G401 (cell line): Measurements from ENCODE around the gene WSCD2. TPM values are rescaled to one million over a fixed set of nuclear protein-coding genes. Genes with fewer than 3 reads are reported as not detected.

Experiments used
- DNase-seq: peaks from one replicate; pipeline ENCODE4 v3.0.0-alpha.2; 2015; ENCODE audit warnings: low spot score
- in situ Hi-C: cut with HindIII; loops from 2 replicates; pipeline ENCODE4 v1.10.0; 2016; ENCODE audit warnings: low sequenced_read_pairs, mixed read lengths
- total RNA-seq: library from RNA; depleted of rRNA; stranded (reverse); fragments of >200 nt; shearing (Covaris generic); gene quantifications from 2 replicates; pipeline ENCODE4 v1.2.3, GENCODE V29; 2014

WSCD2 gene
- total RNA-seq, 1 experiment from 2014 or later: 0.31 TPM

DNA sequence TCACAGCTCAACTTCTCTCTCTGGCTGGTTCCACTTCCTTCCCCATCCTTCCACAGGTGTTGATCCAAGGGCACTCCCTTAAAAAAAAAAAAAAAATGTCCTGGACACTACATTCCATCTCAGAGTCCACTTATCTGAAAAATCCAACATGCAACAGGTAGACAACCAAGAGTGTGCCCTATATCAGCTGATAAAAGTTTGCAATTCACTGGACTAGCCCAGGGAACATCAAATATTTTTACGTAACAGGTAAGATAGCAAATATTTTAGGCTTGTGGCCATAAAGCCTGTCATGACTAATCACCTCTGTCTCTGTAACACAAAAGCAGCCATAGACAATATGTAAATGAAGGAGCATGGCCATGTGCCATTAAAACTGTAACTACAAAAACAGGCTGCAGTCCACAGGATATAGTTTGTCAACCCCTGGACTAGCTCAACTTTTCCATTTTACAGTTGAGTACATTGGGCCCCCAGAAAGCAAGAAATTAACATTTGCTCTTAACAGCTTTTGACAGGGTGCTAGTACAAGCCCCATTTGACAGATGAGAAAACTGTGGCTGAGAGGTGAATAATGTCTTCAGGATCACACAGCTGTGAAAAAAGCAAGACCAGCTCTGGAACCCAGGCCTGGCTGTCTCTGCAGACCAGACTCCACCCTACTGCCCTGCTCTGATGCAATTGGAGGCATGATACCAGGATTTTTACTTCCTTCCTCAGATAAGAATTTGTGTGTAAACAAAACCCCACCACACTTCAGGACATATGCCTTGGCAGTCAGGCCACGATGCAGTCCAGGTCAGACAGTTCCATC, 141.2 kb downstream of the WSCD2 start:
- in situ Hi-C loops: no loop called here
- DNase-seq: no peak

DNA sequence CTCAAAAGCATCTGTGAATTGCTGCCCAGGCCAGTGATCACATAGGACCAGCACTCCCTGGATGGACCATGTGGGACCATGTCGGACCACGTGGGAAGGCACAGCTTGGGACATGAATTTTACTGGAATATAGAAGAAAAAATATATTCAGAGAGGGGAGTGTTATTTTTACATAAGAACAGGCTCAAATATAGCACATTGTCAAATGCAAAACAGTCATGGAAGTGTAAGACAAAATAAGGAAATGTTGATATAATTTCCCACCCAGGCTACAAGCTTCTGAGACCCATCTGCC, 141.7 kb downstream of the WSCD2 start:
- no peak for DNase-seq
- in situ Hi-C loops: no loop called here

DNA sequence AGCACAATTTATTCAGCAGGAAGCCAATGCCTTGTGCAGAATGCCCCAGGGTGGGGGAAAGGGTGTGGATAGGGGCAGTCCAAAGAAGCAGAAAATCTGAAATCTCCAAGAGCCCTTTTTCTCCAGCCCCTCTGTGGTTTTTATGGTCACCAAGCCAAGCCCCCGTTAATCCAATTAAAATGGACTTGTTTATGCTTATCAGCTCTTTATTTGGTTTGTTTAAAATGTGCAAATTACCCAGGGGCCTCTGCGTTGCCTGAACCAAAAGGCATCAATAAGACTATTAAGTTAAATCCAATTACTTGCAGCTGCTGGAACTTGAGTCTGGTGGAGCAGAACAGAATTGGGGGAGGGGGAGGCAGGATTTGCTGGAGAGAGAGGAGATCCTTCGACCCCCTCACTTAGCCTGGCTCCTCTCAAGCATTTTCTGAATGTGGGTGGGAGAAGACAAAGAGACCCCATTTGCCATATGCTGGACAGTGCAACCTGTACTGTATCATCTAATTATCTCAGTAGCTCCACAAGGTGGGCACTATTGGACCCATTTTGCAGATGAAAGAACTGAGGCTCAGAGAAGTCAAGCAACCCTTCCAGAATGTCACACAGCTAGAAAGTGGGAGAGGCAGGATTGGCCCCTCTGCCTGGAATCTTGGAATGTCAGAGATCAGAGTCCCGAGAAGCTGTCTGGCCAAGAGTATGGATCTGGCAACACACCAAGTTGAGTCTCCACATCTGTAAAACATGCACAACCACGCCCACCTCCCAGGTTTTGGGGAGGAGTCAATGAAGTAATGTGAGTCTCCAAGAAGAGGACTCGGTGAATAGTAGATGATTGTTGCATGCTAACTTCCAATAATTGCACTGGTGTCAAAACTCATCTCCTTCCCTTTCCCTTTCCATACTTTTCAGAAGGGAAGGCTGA, 143.1 kb downstream of the WSCD2 start:
- in situ Hi-C loops: no loop called here

DNA sequence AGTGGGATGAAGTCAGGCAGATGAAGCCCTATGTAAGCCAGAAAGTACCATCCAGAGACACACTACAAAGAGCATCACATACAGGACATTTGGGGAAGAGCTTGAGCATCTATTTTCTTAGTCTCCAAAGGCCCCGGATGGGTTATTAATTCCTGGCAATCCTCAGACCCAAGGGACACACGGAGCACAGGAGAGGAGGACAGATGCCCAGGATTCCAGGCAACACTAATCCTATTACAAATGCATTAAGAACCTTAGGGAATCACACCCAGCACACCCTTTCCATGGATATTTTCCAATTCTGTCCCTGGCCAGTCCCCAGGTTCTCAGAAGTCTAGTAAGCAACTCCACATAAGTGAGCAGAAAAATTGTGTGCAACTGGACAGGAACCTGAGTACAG, 144.1 kb downstream of the WSCD2 start:
- no peak for DNase-seq
- in situ Hi-C loops: no loop called here

More for the DNA sequence above, 143.1 kb downstream of the WSCD2 start:
- DNase-seq: no peak

DNA sequence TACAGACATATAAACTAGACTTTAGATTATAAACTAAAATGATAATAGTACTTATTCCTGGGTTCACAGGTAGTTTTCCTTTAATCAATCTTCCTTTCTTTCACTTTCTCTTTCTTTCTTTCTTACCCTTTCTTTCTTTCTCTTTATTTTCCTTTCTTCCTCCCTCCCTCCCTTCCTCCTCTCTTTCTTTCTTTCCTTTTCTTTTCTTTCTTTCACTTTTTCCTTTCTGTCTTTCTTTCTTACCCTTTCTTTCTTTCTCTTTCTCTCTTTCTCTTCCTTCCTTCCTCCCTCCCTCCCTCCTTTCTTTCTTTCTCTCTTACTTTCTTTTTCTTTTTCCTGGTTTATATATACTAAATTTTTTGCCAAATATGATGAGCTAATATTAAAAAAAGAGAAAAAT, 148.5 kb downstream of the WSCD2 start:
- no peak for DNase-seq
- in situ Hi-C loops: no loop called here

DNA sequence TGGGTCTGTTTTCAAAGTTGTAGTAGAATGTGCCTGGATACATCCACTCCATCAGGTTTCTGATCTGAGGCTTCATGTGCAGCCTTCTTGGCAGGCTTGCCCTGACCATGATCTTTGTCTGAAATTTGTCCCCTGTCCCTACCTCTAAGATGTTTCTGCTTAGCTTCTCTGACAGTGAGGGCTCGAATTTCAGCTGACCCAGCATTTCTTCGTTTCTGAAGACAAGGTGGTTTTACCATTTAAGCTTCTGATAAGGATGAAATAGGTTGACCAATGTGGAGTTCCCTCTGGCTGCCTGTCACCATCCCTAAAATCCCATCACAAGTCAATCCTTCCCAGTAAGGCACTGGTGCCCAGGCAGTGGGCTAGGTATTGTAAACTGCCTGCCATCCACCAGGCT, 153.1 kb downstream of the WSCD2 start:
- DNase-seq: no peak
- in situ Hi-C loops: no loop called here

DNA sequence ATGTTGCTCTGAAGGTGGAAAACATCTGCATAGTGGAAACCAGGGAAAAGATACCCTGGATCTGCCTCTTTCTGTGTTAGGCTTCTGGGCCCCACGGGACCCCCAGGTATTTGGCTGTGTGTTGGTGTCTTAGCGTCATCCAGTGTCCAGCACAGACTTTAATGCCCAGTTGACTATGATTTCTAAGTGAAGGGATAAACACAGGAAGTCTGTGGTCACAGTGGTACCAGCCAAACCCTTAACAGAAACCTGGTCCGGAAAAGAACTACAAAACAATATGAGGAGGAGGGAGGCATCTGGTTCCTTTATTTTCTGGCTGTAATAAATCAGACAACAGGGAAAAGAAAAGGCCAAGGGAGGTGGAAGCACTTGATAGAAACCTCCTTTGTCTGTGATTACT, 153.6 kb downstream of the WSCD2 start:
- in situ Hi-C loops: no loop called here
- DNase-seq: no peak

DNA sequence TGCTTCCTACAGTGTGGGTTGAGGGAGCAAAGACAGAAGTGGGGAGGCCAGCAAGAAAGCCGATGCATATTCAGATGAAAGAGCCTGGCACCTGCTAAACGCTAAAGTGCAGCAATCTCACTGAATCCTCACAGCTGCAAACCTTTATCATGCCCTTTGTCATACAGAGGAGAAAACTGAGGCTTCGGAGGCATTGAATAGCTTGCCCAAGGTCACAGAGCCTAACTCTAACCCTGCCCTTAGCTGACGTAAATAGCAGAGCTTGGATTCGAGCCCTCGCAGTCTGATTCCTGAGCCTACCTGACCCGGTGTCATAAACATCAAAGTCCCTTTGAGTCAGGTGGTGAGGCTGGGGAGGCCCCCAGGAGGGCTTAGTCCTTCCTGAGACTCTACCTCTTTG, 155.1 kb downstream of the WSCD2 start:
- DNase-seq: no peak
- in situ Hi-C loops: no loop called here

DNA sequence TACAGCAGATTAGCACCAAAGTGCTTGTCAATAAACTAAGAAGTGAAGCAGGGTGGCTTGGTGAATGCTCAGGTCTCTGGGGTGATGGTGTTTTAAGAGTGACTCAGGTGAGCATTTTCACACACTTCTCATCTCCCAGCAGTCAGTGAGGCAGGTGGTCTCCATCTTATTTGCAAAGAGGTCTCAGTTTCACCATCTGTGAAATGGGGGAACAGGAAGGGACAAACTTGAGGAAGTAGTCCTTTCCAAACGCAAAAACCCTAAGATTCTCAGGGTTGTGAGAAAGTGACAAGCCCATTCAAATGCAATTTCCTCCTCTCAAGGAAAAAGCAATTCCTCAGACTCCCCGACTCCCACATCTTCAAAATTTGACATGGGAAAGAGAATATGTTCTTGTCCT, 155.9 kb downstream of the WSCD2 start:
- no peak for DNase-seq
- in situ Hi-C loops: no loop called here

DNA sequence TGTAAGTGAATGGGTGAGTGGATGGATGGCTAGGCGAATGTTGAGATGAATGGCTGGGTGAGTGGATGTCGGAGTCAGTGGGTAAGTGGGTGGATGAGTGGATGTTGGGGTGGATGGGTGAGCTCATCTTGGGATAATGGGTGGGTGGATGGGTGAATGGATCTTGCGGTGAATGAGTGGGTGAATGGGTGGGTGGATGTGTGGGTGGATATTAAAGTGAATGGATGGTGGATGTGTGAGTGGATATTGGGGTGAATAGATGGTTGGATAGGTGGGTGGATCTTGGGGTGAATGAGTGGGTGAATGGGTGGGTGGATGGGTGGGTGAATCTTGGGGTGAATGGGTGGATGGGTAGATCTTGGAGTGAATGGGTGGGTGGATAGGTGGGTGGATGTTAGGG, 158.1 kb downstream of the WSCD2 start:
- no peak for DNase-seq
- in situ Hi-C loops: no loop called here

DNA sequence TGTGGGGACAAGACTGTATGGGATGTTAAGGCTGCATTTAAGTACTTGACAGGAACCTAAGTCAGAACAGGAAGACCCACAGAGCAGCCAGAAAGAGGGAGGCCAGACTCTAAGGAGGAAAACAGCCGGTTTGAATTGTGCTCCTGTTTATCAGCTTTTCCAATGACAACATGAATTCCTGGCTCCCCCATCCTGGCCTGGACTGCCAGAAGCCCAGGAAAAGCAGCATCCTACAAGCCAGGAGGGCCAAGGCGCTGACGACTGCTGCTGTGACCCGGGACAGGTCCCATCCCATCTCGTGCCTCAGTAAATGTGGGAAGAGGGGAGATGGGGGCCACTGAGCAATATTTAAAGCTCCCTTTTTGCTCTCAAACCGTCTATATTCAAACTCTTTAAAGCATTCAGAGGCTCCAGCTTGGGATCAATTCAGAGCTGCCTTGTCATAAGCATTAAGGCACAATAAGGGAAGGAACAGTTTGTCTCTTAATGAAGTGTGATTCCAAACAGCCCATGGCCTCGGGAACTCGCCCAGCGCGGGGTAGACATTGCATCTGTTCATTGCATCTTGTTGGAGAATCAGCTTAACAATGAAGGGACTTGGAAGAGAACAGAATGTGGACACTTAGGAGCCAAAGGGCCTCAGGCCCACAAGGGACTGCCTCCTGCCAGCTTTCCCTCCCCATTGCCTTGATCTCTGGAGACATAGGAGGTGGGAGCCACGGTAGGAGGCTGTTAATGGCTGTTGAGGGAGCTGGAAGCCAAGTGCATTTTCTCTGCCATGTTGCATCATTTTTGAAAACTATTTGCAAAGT, 160.5 kb downstream of the WSCD2 start:
- in situ Hi-C loops: no loop called here
- DNase-seq: peak; percentile 82

DNA sequence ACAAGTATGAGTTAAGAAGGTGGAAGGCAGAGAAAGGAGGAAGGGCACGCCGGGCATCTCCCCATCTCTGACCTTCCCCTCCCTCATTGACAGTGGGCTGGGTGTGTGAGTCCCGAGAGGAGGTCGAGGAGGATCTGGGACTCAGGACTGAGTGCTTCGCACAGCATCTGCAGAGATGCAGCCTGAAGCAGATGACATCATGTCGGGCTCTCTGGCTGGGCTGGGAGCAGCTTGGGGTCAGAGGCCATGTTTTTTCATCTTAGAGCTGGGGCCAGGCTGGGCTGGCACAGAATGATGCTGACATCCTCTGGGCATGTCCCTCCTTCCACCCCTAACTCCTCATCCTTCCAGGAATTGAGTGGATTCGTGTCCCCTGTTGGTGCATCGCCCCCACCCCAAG, 166.6 kb downstream of the WSCD2 start:
- in situ Hi-C loops: no loop called here
- no peak for DNase-seq

DNA sequence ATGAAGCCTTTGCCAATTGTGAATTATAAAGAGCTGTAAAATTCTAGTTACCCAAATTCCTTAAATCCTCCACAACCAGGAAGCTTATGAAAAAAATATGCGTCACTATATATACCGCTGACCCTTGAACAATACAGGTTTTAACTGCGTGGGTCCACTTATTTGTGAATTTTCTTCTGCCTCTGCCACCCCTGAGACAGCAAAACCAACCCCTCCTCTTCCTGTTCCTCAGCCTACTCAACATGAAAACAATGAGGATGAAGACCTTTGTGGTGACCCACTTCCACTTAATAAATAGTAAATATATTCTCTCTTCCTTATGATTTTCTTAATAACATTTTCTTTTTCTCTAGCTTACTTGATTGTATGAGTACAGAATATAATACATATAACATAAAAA, 167.9 kb downstream of the WSCD2 start:
- in situ Hi-C loops: no loop called here
- no peak for DNase-seq

DNA sequence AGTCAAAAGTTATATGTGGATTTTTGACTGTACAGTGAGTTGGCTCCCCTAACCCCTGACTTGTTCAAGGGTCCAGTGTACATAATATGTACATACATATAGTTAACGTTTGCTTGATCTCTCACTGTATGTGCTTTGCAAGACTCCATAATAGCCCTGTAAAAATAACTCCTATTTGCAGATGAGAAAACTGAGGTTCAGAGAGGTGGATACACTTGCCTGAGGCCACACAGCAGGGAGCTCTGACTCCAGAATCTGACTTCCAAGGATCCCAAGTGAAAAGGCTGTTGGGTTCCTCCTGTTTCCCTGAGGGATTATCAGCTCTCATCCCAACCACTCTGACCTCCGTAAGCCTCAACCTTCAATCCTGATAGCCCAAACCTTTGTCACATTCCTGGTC, 168.3 kb downstream of the WSCD2 start:
- in situ Hi-C loops: no loop called here
- DNase-seq: no peak

DNA sequence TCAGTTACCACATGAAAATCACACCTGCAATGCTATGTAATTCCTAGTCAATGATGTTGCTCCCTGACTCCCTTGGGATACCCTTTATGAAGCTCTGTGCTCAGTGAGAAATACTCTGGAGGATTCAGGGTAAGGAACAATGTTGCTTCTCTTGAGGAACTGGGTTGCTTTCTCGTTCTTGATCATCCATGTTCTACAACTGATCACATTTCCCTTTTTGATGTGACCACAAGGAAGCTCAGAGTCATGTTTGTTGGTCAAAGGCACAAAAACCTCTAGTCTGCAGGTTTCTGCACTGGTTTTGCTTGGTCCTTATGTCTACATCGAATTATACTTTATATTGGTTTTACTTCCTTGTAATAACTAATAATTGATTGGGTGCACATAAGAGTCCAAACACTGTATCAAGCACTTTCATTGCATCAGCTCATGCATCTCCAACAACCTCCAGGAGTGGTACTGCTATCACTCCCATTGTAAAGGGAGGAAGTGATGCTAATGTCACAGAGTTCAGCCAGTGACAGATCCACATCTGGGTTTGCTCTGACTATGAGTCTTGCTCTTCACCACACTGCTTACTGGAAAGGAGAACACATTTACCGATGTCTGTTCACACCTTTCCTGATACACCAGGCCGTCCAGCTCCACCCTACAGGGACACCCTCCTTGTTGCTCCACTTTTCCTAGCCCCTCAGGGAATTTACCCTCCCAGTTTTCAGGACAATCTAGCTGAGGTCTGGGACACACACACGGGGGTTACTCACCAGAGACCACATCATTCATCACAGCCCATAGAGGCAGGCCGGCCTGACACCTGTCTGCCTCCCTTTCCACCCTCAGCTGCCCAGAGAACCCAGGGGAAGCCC, 169.0 kb downstream of the WSCD2 start:
- in situ Hi-C loops: no loop called here
- DNase-seq: no peak

DNA sequence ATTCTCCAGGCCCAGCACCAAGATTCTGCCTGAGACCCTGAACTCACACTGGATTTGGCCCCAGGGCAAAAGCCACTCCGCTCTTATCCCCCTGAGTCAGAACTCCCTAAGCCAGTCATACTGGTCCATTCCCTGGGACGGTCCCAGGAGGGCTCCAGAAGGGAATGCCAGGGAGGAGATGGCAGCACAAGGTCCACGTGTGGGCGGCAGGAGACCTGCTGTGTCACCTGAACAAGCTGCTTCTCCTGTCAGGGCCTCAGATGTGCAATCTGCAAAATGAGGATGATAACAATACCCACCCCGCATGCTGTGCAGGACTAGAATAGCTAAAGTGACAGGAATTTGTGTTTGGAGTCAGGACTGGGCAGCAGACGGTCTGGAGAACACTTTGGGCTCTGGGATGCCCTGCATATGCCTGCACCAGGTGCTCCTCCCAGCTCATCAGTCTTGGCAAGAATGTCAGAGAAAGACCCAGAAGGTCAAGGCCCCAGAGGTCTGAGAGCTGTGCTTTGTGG, 169.7 kb downstream of the WSCD2 start:
- in situ Hi-C loops: no loop called here
- peak; percentile 79 for DNase-seq

DNA sequence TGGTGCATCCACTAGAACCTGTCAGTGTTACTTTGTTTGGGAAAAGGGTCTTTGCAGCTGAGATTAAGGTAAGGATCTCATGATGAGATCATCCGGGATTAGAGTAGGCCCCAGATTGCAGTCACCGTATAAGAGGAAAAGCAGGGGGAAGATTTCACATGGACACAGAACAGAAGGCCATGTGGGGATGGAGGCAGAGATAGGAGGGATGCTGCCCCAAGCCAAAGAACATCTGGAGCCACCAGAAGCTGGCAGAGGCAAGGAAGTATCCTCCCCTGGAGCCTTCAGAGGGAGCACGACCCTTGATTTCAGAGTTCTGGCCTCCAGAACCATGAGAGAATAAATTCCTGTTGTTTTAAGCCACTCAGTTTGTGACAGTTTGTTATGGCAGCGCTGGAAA, 170.4 kb downstream of the WSCD2 start:
- DNase-seq: no peak
- in situ Hi-C loops: no loop called here
